Tibial nerve (tissue), 3 donors: ENCODE measurements around the gene MS4A1.

ENCODE experiments used
- CTCF ChIP-seq, 5 experiments: fragments of 200-600 bp in 3 of 5; fragments of 450-650 bp in 2 of 5; sonication (generic) in 3 of 5; IDR thresholded peaks; one replicate each; pipeline ENCODE4 v1.5.1; 2016 to 2019; ENCODE audit warnings: antibody characterized with exemption in 5 of 5, mild to moderate bottlenecking in 3 of 5, moderate library complexity in 2 of 5
- POLR2A ChIP-seq, 2 donors: fragments of 450-650 bp; IDR thresholded peaks; one replicate each; pipeline ENCODE4 v1.6.1; 2017; ENCODE audit warnings: antibody characterized with exemption in 2 of 2, mild to moderate bottlenecking in 2 of 2, moderate library complexity in 2 of 2

- TF ChIP-seq CTCF (IDR thresholded peaks at IDR 0.05), result no peak
- TF ChIP-seq POLR2A (IDR thresholded peaks at IDR 0.05), result no peak
Observed at GRCh38 chr11:60502221-60502775, 46.7 kb downstream of the MS4A1 start.
